Mesenchymal stem cell (in vitro differentiated cells and primary cell): ENCODE data around the gene ZNF766. TPM values are rescaled to one million over a fixed set of nuclear protein-coding genes. Genes with fewer than 3 reads are reported as not detected.

ENCODE experiments used
- DNase-seq: peaks from one replicate; pipeline ENCODE4 v3.0.0-alpha.2; 2013
- H2AFZ ChIP-seq: one replicate; pipeline ENCODE4 v1.6.1; 2013; ENCODE audit warnings: low read depth, mild to moderate bottlenecking, control low read depth, inconsistent platforms, low read length, moderate library complexity
- H2AK5ac ChIP-seq: 2 replicates; pipeline ENCODE4 v1.6.1; 2013; ENCODE audit warnings: low read length, moderate library complexity, mild to moderate bottlenecking, inconsistent platforms; ENCODE audit not compliant: severe bottlenecking
- H2BK120ac ChIP-seq: one replicate; pipeline ENCODE4 v1.6.1; 2013; ENCODE audit warnings: low read depth, mild to moderate bottlenecking, inconsistent platforms, low read length, moderate library complexity
- H2BK12ac ChIP-seq, 2 experiments: one replicate each; pipeline ENCODE4 v1.6.1; 2013; ENCODE audit warnings: inconsistent platforms in 2 of 2, low read length in 2 of 2, mild to moderate bottlenecking in 2 of 2, moderate library complexity in 2 of 2, control low read depth in 1 of 2
- H2BK15ac ChIP-seq: one replicate; pipeline ENCODE4 v1.6.1; 2013; ENCODE audit warnings: mild to moderate bottlenecking, low read depth, inconsistent platforms; ENCODE audit not compliant: poor library complexity, severe bottlenecking
- H2BK5ac ChIP-seq: 2 replicates; pipeline ENCODE4 v1.6.1; 2013; ENCODE audit warnings: low read depth, mild to moderate bottlenecking, low read length, control low read depth, inconsistent platforms; ENCODE audit not compliant: poor library complexity, severe bottlenecking
- H3K14ac ChIP-seq, 2 experiments: one replicate each; pipeline ENCODE4 v1.6.1; 2013; ENCODE audit warnings: inconsistent platforms in 2 of 2, low read length in 2 of 2, control low read depth in 1 of 2, mild to moderate bottlenecking in 1 of 2, moderate library complexity in 1 of 2
- H3K18ac ChIP-seq, 2 experiments: one replicate each; pipeline ENCODE4 v1.6.1; 2013; ENCODE audit warnings: inconsistent platforms in 2 of 2, low read length in 2 of 2, control low read depth in 1 of 2, low read depth in 1 of 2, mild to moderate bottlenecking in 1 of 2
- H3K23ac ChIP-seq, 2 experiments: one replicate each; pipeline ENCODE4 v1.6.1; 2013; ENCODE audit warnings: inconsistent platforms in 2 of 2, low read length in 2 of 2, mild to moderate bottlenecking in 2 of 2, moderate library complexity in 2 of 2, control low read depth in 1 of 2
- H3K27ac ChIP-seq: 2 replicates; pipeline ENCODE4 v1.5.1; 2013; ENCODE audit warnings: mild to moderate bottlenecking, moderate library complexity, low read length, control low read depth, inconsistent platforms; ENCODE audit not compliant: poor library complexity, severe bottlenecking
- H3K27me3 ChIP-seq, 2 experiments: 2 replicates each; pipeline versions ENCODE4 v1.6.1 to v1.7.0; 2013; ENCODE audit warnings: low read length in 2 of 2, mild to moderate bottlenecking in 2 of 2, moderate library complexity in 2 of 2, control low read depth in 1 of 2, inconsistent platforms in 1 of 2; ENCODE audit not compliant: control insufficient read depth in 1 of 2, insufficient read depth in 1 of 2
- H3K36me3 ChIP-seq, 2 experiments: 2 replicates each; pipeline versions ENCODE4 v1.6.1 to v1.7.0; 2013; ENCODE audit warnings: low read length in 2 of 2, control low read depth in 1 of 2, inconsistent platforms in 1 of 2, low read depth in 1 of 2, mild to moderate bottlenecking in 1 of 2; ENCODE audit not compliant: insufficient read depth in 2 of 2, control insufficient read depth in 1 of 2
- H3K4ac ChIP-seq, 2 experiments: one replicate each; pipeline ENCODE4 v1.6.1; 2013; ENCODE audit warnings: inconsistent platforms in 2 of 2, low read length in 2 of 2, mild to moderate bottlenecking in 2 of 2, moderate library complexity in 2 of 2, control low read depth in 1 of 2, low read depth in 1 of 2
- H3K4me1 ChIP-seq: 2 replicates; pipeline ENCODE4 v1.6.1; 2013; ENCODE audit warnings: low read depth, low read length, control low read depth; ENCODE audit not compliant: control insufficient read depth, insufficient read depth
- H3K4me2 ChIP-seq: 2 replicates; pipeline ENCODE4 v1.6.1; 2013; ENCODE audit warnings: low read length, mild to moderate bottlenecking, inconsistent platforms; ENCODE audit not compliant: poor library complexity, severe bottlenecking
- H3K4me3 ChIP-seq, 2 experiments: 2 replicates each; pipeline versions ENCODE4 v1.5.1 to v1.7.0; 2013; ENCODE audit warnings: low read length in 2 of 2, mild to moderate bottlenecking in 2 of 2, control low read depth in 1 of 2, low read depth in 1 of 2; ENCODE audit not compliant: insufficient read depth in 1 of 2
- H3K79me1 ChIP-seq: replicated peaks from 2 replicates; pipeline ENCODE4 v1.6.1; 2013; ENCODE audit warnings: mild to moderate bottlenecking, control low read depth, low read length, inconsistent platforms; ENCODE audit not compliant: poor library complexity, severe bottlenecking
- H3K9ac ChIP-seq: 2 replicates; pipeline ENCODE4 v1.7.0; 2013; ENCODE audit warnings: mild to moderate bottlenecking, low read length, moderate library complexity
- H3K9me3 ChIP-seq: 2 replicates; pipeline ENCODE4 v1.7.0; 2013; ENCODE audit warnings: mild to moderate bottlenecking, low read length; ENCODE audit not compliant: control insufficient read depth
- H4K8ac ChIP-seq: one replicate; pipeline ENCODE4 v1.6.1; 2013; ENCODE audit warnings: inconsistent platforms, mild to moderate bottlenecking, low read length, moderate library complexity
- H4K91ac ChIP-seq: one replicate; pipeline ENCODE4 v1.6.1; 2013; ENCODE audit warnings: mild to moderate bottlenecking, low read length, inconsistent platforms
- WGBS: methylation state at CpG from one replicate; pipeline ENCODE4 v1.1.7; 2013; ENCODE audit warnings: mixed read lengths; 5-methylcytosine and 5-hydroxymethylcytosine counted together
- small RNA-seq: library from polyadenylated mRNA; stranded (forward); fragments of <200 nt; extraction: miRNeasy Mini kit (QIAGEN cat#:217004); gene quantifications from one replicate; pipeline ENCODE3, GENCODE V24; 2013; ENCODE audit warnings: low read depth

ZNF766 gene

GRCh38 chr19:52343548-52343947, 74.2 kb downstream of the ZNF766 start:
- 19% methylated on average over 8 of the region's 8 CpGs for WGBS
- peaks cover 7 to 11% of the 10 kb centered on the region in 2 experiments for H3K36me3 ChIP-seq

GRCh38 chr19:52345162-52345561, 75.8 kb downstream of the ZNF766 start:
- Histone ChIP-seq H2AFZ (no peak overlapping the region), H2BK5ac (no peak overlapping the region), H3K4me1 (no peaks in the 10 kb centered on the region), H4K91ac (no peak overlapping the region), H3K14ac (no peak overlapping the region), H3K4me2 (no peak overlapping the region), H2BK120ac (no peak overlapping the region), H3K18ac (no peak overlapping the region), H4K8ac (no peak overlapping the region), H3K9ac (no peak overlapping the region), H3K4ac (no peak overlapping the region), H2BK12ac (no peak overlapping the region), H2AK5ac (no peak overlapping the region), H3K36me3 (peaks cover 4 to 24% of the 10 kb centered on the region in 2 experiments), H2BK15ac (no peak overlapping the region), H3K4me3 (no peak overlapping the region), H3K27ac (no peak overlapping the region), H3K27me3 (no peaks in the 10 kb centered on the region), H3K9me3 (peaks cover 23% of the 10 kb centered on the region), H3K79me1 (no peaks in the 10 kb centered on the region), H3K23ac (no peak overlapping the region)
- WGBS, result 86% methylated on average over 6 of the region's 6 CpGs
- DNase-seq, result no peak

More at GRCh38 chr19:52343548-52343947, 74.2 kb downstream of the ZNF766 start:
- Histone ChIP-seq H3K4me1 (no peaks in the 10 kb centered on the region), H4K8ac (no peak overlapping the region), H4K91ac (no peak overlapping the region), H3K9ac (no peak overlapping the region), H3K14ac (no peak overlapping the region), H3K4ac (no peak overlapping the region), H3K9me3 (peaks cover 18% of the 10 kb centered on the region), H2AK5ac (no peak overlapping the region), H3K4me2 (no peak overlapping the region), H2BK15ac (no peak overlapping the region), H3K79me1 (no peaks in the 10 kb centered on the region), H2BK120ac (no peak overlapping the region), H3K4me3 (no peak overlapping the region), H3K27me3 (no peaks in the 10 kb centered on the region), H3K18ac (no peak overlapping the region), H2BK5ac (no peak overlapping the region), H3K27ac (no peak overlapping the region), H3K23ac (no peak overlapping the region), H2BK12ac (no peak overlapping the region), H2AFZ (no peak overlapping the region)
- peak; percentile 17 for DNase-seq

Small RNAs within 50 kb of the gene (small RNA-seq; reads per million reads assigned to genes)
- gene MIR643 (3.5 reads per million, percentile 27 among the genes with 10 or more reads in this experiment), gene MIR6801 (not detected), gene RF00019 (not detected)
